ENCODE results near the gene MAML3.
"Not testable (repeated sequence)": the region's sequence is repeated elsewhere in the genome, so short reads cannot be mapped to it uniquely, and the experiment has no call there.

The MAML3 gene

GRCh38 chr4:139954512-139954911 is 199.5 kb downstream of the MAML3 start:
- DNase-seq = no peak

DNA sequence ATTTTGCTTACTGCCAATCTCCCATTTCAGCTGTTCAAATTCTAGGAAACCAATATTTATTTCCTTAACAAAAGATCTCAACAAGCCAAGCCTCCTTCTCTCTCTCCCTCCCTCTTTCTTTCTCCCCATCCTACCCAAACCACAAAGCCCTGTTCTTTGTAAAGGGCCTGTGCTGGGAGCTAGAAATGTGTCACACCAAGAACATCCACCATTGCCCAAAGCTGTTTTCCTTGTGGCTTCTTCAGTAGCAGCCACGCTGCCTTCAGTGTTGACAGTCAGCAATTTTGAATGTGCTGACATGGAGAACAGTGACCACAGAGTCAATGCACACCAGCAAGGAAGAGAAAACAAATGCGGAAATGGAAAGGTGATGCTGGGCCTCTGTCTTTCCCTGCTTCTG is 203.0 kb downstream of the MAML3 start:
- peak; percentile 34 for DNase-seq

DNA sequence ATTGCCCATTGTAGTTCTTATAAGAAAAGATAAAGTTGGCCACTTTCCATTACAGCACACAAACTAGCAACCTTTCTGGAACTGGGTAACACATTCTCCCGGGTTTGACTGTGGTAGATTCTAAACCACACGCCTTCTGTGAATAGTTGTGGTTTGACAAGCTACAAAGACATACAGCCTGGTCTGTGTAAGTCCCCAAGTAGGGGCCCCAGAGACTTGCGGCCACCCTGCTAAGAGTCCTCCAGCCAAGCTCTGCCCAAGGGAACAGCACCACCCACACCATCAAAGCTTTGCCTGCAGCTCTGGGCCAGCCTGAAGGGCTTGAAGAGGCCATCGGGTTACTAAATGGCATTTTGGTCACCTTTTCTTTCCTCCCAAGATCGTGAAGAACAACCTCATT is 203.4 kb downstream of the MAML3 start:
- DNase-seq = peak; percentile 53

GRCh38 chr4:139944916-139945315 is 209.1 kb downstream of the MAML3 start:
- not testable (repeated sequence) for DNase-seq

GRCh38 chr4:139943277-139943676 is 210.7 kb downstream of the MAML3 start:
- no peak for DNase-seq

- DNase-seq = no peak
Measured at GRCh38 chr4:139942241-139942640, 211.7 kb downstream of the MAML3 start.

- DNase-seq = no peak
Measured at GRCh38 chr4:139940600-139940999, 213.4 kb downstream of the MAML3 start.

DNA sequence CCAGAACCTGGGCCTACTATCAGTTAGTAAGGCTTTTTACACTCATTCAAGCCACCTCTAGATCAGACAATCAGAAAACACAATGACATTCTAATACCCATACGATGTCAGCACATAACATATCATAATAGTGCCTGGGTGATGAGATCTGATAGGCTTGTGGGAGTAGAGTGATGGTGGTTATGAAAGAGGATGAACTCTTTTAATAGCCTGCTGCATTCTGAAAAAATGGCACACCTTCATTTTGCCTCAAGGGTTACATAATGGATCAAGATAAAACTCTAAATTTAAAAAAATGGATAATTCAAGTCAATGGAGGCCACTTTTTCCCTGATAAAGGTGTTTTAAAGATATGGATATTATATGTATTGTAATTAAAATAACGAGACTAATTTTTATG is 215.6 kb downstream of the MAML3 start:
- DNase-seq = no peak

GRCh38 chr4:139935911-139936310 is 218.1 kb downstream of the MAML3 start:
- no peak for DNase-seq

DNA sequence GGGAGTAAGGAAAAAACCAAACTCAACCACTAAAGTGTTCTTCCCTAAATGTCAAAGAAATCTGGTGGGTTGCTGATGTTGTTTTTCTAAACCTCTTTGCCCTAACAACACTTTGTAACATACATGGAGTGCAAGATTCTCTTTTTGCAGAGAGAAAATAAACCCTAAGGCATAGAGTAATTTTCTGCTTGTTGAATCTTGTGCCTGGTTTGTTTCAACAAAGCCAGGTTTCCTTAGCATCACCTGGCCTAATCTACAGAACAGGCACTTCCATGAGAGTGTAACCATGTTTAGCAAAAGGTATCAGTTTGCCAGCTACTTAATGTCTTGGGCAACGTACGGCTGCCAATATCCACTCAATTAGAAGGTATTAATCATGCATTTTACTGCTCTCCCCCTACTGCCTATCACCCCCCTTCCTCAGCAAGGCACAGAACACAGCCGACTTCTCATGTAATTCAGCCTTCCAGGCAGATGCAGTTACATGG is 219.2 kb downstream of the MAML3 start:
- DNase-seq = no peak

- DNase-seq = peak; percentile 56
Measured at GRCh38 chr4:139934057-139934707, 219.8 kb downstream of the MAML3 start.

- no peak for DNase-seq
Measured at GRCh38 chr4:139933541-139933940, 220.4 kb downstream of the MAML3 start.

GRCh38 chr4:139933104-139933503 is 220.9 kb downstream of the MAML3 start:
- no peak for DNase-seq

DNA sequence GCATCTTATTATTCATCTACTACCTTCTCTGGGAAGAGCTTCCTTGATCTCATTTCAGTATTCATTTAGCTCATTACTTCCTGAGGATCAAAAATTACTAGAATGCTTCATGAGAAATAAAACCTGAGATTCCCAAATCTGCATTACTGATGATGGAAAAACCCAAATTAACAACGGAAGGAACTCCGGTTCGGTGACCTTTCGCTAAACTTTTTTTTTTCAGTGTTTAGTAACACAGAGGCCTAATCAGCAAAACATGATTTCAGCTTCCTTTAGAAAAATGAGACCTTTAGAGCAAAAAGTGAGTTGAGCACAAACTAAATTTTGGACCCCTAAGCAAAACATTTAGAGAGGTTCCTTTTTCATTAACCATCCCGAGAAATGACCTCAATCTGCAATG is 229.2 kb downstream of the MAML3 start:
- no peak for DNase-seq

DNA sequence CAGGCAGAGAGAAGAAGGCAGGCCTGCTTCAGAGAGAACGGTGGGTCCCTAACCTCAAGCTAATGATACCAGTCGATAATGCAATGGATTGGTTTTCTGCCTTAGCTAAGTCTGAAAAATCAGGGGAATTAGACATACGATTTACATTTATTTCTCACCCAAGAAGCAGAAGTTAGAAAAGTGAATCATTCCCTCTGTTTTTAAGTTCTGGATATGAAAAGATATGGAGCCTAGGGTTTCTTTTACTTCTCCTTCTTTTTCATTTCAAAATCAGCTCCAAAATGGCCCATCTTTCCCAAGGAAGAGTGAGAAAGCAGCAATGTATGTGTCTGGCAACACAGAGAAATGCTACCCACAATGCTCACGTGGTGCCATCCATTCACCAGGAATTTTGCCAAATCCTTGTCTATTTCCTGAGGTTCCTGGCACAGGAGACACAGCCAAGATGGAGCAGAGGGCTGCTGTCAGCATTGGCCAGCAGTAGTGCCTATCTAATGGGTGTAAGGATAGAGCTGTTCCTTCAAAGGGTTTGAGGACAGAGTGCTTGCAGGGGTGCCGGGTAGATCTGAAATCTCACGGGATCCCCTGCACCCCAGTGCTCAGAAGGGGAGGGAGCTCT is 231.5 kb downstream of the MAML3 start:
- no peak for DNase-seq

DNA sequence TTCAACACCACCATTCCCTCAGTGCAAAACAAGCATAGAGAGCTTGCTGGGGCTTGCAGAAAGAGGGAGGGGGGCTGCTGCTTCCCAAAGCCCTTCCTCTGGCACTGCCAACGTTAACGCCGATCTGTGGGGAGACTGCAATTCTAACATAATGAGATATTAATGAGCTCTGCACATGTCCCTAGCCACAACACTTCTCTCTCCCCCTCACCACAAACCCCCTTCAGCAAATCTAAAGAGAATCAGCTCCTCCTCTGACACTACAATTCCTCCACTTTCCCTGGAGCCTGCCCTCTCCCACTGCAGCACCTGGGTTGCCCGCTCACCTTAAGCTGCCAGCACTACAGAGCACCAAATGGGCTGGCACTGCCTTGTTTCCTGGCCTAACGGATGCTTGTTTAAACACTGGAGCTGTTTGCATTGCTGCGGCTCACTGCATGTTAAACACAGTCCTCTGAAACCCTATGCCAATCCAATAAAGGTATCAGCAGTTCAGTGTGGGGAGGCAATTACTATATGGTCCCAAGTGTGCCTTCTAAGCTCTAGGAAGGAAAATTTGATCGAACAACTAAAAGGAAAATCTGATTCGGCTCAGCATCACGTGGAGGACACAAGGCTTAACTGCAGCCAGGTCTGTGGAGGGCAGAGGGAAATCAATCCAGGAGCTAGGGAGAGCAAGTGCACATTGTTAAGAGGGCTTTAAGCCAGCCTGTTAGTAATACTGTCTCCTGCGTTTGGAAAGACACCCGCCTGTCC is 232.4 kb downstream of the MAML3 start:
- DNase-seq = no peak

DNA sequence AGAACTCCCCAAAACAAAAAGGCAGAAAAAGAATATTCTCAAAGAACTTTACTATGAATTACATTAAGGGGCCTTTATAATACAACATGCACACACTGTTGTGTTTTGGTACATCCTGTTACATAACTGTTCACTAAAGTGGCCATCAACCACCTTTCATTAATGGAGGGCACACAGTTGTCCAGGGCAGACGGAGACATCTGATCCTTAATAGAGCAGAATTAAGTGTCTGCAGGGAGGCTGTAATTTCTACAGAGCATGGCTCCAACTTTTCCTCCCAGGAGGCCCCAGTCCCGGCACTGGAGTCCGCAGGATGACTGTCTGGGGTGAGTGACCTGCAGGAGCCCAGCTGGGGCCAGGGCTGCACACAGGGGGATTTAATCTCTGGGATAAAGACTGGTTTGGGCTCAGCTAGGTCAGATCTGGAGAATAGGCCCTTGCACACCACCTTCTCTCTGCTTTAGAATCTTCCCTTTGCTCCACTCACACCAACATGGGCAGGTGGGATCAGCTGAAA is 233.4 kb downstream of the MAML3 start:
- DNase-seq = no peak

DNA sequence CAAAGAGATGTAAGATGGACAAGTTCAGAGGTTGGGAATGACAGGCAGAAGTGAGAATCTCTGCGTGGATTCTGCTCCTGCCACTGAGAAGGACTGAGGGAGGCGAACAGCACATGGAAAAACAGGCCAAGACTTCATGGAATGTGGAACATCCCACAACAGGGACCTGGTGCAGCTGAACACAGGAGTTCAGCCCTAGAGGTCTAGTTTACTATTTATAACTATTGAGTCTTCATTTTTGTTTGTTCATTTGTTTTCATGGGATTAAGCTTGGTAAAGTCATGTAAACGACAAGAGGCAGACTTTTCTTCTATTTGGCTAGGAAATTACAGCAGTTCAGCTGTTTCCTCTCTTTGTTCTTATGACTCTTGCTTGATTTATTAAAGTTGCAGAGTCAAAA is 234.5 kb downstream of the MAML3 start:
- DNase-seq = peak; percentile 59

DNA sequence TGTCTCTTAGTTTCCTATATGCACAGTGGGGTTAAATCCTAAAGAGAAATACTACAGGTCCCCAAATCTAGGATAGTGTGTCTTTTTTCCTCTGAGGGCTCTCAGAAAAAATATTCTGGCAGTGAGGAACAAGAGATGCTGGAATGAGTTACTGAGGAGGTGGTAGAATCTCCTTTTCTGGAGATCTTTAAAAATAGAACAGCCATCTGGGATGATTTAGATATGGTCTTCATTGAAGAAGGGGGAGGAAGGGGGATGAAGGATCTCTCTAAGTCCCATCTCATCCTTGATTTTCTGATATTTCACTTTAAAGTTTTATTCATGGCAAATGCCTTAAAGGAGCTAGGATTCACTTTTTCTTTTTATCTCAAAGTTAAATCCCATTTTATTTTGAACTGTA is 235.0 kb downstream of the MAML3 start:
- no peak for DNase-seq

DNA sequence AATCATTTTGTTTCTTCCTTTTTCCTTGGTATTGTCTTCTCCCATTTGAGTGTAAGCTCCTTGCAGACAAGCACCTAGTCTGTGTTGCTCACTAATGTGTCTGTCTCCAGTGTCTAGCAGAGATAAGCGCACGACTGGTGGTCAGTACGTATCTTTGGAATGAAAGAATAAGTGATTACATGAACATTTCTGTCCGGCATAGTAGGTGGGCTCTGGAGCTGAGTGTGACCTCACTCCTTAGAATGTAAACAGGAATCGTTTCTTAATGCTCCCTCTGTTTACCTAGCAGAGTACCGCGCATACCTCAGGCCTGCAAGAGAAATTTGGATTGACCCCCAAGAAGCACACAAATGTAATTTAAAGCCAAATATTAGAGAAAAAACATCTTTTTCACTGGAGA is 235.4 kb downstream of the MAML3 start:
- DNase-seq = no peak

DNA sequence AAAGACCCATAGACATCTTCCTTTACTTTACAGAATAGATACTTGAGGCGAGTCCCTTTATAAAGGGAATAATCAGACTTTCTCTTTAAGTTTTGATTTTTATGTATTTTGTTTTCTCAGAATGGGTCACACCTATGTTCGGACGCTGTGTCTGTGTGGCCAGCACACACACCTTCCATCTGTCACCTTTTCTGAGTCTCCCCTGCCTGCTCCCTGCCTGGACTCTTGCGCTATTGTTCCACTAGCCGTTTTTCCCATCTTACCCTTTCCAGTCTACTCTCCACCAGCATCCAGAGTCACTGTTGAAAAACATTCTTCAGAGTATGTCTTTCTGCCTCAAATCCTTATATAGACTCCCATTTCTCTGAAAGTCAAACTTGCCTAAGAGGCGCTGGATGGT is 236.1 kb downstream of the MAML3 start:
- no peak for DNase-seq

- no peak for DNase-seq
Measured at GRCh38 chr4:139916041-139916440, 237.9 kb downstream of the MAML3 start.

DNA sequence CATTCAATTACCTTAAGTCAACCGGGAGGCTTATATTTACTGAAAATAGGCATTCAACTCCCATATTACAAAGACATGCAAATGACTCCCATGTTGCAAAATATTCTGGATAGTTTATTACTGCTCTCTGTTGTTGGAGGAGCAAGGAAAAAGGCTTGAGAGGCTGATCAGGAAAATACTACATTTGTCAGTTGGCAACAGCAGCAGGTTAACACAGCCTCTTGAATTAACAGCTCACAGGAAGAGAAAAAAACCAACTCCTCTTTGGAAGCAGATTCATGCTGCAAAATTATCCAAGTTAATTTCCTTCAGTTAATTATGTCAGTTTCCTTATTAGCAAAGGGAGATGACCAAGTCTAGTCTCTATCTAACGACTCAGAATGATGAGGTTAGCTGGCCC is 238.9 kb downstream of the MAML3 start:
- DNase-seq = no peak
